GM12864 (cell line): ENCODE data around the gene RNF126.

ENCODE experiments used
- DNase-seq: peaks from one replicate; pipeline ENCODE4 v3.0.0-alpha.2; 2011; ENCODE audit warnings: low read depth
- H3K4me3 ChIP-seq: 2 replicates; pipeline ENCODE4 v1.5.1; 2011; ENCODE audit warnings: mild to moderate bottlenecking, low read depth, low read length, control low read depth
- CTCF ChIP-seq: IDR thresholded peaks from 2 replicates; pipeline ENCODE4 v1.5.1; 2011; ENCODE audit warnings: low read depth, mild to moderate bottlenecking, moderate library complexity, low read length, control low read depth, inconsistent platforms; ENCODE audit errors: missing control alignments

Gene RNF126

GRCh38 chr19:658059-658839, 4.8 kb downstream of the RNF126 start:
- no peak for DNase-seq
- TF ChIP-seq CTCF: no peak

GRCh38 chr19:657611-658010, 5.4 kb downstream of the RNF126 start:
- no peak for DNase-seq
- TF ChIP-seq CTCF: no peak

More at GRCh38 chr19:658059-658839, 4.8 kb downstream of the RNF126 start:
- H3K4me3 ChIP-seq: no peak overlapping the region

GRCh38 chr19:656751-657559, 6.1 kb downstream of the RNF126 start:
- TF ChIP-seq CTCF: no peak
- H3K4me3 ChIP-seq: no peak overlapping the region
- no peak for DNase-seq

More at GRCh38 chr19:657611-658010, 5.4 kb downstream of the RNF126 start:
- no peak overlapping the region for H3K4me3 ChIP-seq

- no peak for TF ChIP-seq CTCF
- no peak overlapping the region for H3K4me3 ChIP-seq
- no peak for DNase-seq
Observed at GRCh38 chr19:655691-656090, 7.3 kb downstream of the RNF126 start.

- TF ChIP-seq CTCF: no peak
- DNase-seq: no peak
- H3K4me3 ChIP-seq: no peak overlapping the region
Observed at GRCh38 chr19:653425-653824, 9.6 kb downstream of the RNF126 start.

- no peak for TF ChIP-seq CTCF
- DNase-seq: no peak
- H3K4me3 ChIP-seq: no peak overlapping the region
Observed at GRCh38 chr19:652467-653389, 10.3 kb downstream of the RNF126 start.
